Suppressor macrophage (primary cell): Measurements from ENCODE around the gene CANX.

Experiments
- DNase-seq, 4 experiments: peaks; one replicate each; pipeline ENCODE4 v3.0.0-alpha.2; 2020 to 2022

Gene CANX

GRCh38 chr5:179778591-179778990 is 79.8 kb downstream of the CANX start:
- no peak for DNase-seq

- no peak for DNase-seq
These were observed 81.1 kb downstream of the CANX start for GRCh38 chr5:179779826-179780225.

- DNase-seq: peak; percentile 81 to 91 (median 90)
These were observed 81.6 kb downstream of the CANX start for GRCh38 chr5:179780362-179780761.
